Tibial nerve (tissue), 4 donors: ENCODE data around the gene FMN2.

Source experiments
- EP300 ChIP-seq, 2 donors: sonication (generic); formaldehyde crosslinking; IDR thresholded peaks; one replicate each; pipeline ENCODE4 v1.6.1; 2017; ENCODE audit warnings: antibody characterized with exemption in 2 of 2, mild to moderate bottlenecking in 1 of 2
- TF ChIP-seq, protein P1 (sequence below), 5 experiments: fragments of 200-600 bp in 3 of 5; fragments of 450-650 bp in 2 of 5; sonication (generic) in 3 of 5; IDR thresholded peaks; one replicate each; pipeline ENCODE4 v1.5.1; 2016 to 2019; ENCODE audit warnings: antibody characterized with exemption in 5 of 5, mild to moderate bottlenecking in 3 of 5, moderate library complexity in 2 of 5

DNA sequence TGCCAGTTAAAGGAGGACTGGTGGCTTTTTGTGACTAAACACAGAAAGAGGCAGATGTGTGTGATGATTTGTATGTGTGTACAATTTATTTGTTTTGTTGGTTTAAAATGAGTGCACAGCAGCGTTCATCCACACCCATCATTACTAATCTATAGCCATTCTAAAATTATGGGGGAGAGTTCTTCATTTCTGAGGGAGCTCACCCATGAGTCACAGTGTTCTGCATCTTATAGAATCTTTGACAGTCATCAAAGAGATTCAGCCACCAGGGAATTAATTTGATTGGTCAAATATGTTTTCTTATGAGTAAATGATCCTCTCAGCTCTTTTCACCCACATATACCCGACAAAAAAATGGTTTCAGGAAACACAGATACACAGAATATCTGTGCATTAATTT lies 372.4 kb downstream of the FMN2 start:
- TF ChIP-seq, protein P1, sequence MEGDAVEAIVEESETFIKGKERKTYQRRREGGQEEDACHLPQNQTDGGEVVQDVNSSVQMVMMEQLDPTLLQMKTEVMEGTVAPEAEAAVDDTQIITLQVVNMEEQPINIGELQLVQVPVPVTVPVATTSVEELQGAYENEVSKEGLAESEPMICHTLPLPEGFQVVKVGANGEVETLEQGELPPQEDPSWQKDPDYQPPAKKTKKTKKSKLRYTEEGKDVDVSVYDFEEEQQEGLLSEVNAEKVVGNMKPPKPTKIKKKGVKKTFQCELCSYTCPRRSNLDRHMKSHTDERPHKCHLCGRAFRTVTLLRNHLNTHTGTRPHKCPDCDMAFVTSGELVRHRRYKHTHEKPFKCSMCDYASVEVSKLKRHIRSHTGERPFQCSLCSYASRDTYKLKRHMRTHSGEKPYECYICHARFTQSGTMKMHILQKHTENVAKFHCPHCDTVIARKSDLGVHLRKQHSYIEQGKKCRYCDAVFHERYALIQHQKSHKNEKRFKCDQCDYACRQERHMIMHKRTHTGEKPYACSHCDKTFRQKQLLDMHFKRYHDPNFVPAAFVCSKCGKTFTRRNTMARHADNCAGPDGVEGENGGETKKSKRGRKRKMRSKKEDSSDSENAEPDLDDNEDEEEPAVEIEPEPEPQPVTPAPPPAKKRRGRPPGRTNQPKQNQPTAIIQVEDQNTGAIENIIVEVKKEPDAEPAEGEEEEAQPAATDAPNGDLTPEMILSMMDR (IDR thresholded peaks at IDR 0.05) = no peak
- no peak for TF ChIP-seq EP300 (IDR thresholded peaks at IDR 0.05)
